NCI-H524 (cell line): ENCODE data around the gene AOAH.
"Not testable (repeated sequence)": the region's sequence is repeated elsewhere in the genome, so short reads cannot be mapped to it uniquely, and the experiment has no call there.

ENCODE experiments used
- DNase-seq, 2 experiments: peaks; one replicate each; lab custom pipeline; 2025; lab: John Stamatoyannopoulos, UW

Gene AOAH

DNA sequence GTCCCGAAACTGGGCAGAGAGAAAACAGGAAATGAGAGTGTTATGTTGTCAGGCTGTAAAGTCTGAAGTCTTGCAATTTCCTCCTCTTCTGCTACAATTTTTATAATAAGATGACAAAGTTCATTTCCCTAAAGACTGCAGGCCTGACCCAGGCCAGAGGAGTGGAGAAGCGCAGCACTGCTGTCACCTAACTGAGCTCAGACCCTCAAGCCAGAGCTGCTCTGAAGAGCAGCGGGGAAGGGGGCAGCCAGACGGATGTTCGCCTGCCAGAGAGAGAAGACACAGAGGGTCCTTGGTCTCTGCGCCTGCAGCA, 12.6 kb upstream of the AOAH start:
- DNase-seq = no peak

- DNase-seq = no peak
These were observed 12.0 kb upstream of the AOAH start for GRCh38 chr7:36736090-36736898.

DNA sequence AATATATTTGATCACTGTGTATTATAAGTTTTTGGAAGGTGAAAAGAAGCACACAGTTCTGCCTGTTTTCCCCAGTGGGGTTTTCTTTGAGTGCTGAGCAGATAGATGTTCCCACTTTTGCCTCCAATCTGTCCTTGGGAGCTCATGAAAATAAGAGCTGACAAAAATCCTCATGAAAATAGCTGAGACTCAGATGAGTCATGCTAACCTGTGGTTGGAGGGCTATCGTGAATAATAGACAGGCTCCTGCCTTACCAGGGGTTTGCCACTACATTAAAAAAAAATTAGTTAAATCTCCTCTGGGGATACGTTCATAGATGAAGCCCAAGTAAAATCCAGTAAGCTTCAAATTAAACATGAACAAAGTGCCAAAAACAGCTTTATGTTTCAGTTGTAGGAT, 10.9 kb upstream of the AOAH start:
- no peak for DNase-seq

DNA sequence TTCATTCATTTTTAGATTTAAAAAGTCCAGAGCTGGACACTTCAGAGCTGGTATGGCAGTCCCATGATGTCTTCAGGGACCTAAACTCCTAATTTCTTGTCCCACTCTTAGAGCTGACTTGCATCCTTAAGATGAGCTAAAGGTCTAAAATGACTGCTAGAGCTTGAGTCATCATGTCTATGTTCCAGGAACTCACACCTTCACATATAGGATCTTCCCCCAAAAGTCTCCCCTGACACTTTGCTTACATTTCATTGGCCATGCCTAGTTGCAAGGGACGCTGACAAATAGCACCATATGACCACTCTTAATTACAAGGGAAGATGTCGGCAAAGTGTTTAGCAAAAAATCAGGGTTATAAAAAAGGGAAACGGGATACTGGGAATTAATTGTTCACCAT, 10.4 kb upstream of the AOAH start:
- no peak for DNase-seq

DNA sequence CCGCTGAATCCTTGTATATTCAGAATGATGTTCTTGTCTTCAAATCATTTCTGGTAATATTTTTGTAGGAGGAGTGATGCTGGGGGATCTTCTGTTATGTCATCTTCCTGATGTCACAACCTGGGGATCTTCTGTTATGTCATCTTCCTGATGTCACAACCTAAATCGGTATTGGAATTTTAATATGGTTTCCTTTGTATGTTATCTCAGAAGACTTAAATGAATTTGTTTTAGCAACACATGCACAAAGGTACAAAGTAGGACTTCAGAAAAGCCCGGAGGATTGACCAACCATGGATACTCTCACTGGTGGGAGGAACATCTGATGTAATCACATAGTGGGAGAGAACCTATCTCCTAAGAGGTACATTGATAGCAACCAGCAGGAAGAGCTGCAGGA, 9.1 kb upstream of the AOAH start:
- no peak for DNase-seq

GRCh38 chr7:36732806-36733205, 8.5 kb upstream of the AOAH start:
- DNase-seq = no peak

- DNase-seq = no peak
These were observed 5.8 kb upstream of the AOAH start for GRCh38 chr7:36730046-36730445.

GRCh38 chr7:36728143-36728542, 3.8 kb upstream of the AOAH start:
- no peak for DNase-seq

DNA sequence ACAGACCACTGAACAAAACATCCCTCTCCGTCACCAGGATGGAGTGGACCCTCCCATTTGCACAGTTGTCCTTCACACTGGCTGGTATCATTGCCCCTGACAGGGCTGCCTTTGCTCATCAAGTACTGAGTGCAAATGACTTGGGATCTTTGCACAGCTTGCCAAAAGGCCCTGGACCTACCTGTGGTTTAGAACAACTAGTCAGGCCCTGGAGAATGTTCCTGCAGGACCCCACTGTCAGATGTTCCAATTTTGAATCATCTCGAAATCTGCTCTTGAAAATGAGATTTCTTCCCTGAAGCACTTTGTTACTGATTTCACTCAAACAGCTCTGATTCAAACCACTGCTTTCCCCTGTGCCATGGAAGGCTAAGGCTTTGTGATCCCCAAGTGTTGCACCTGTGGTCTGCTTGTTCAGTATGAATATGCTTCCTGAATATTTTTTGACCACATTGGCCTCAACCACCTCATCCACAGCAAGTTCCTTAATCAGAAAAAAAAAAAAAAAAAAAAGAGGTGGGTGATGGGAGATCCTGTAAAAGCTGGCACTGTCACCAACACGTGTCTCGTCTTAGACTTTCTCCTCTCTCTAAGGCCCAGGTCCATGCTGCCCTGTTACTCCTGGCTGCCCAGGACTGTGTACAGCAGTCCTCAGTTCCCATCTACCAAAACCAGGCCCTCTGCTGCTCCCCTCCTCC, 2.7 kb upstream of the AOAH start:
- DNase-seq = no peak

DNA sequence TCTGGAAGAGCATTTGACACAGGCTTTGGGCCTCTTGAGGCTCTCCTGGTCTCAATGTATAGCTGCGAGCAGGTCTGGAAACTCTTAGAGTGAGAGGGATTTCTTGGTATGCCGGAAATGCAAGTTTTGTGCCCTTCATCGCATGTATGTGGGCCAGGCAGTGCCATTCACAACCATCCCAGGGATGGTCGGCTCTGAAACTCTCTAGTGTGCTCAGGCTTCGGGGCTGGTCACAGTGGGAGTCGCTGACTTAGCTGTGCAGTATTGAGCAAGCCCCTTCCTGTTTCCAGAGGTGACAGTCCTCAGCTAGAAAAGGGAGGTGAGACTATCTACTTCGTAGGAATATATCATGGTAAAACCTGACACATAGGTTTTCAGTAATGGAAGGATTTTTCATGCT, 2.0 kb upstream of the AOAH start:
- no peak for DNase-seq

DNA sequence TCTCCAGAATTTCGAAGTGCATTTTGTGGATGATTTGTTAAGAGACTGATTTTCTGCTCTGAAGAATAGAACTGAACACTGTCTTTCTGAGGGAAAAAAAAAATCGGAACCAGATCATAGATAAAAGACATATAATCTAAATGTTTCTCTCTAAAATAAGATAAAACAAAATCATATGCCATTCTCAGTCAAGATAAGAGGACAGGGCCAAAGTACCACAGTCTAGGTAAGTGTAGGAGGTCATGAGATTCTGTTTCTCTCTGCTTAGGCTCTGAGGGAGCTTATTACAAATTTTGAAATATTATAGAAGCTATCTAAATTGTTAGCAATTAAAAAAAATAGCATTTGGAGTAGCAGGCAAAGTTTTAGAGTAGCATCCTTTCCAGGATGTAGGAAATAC, 702 bp upstream of the AOAH start:
- DNase-seq = no peak

DNA sequence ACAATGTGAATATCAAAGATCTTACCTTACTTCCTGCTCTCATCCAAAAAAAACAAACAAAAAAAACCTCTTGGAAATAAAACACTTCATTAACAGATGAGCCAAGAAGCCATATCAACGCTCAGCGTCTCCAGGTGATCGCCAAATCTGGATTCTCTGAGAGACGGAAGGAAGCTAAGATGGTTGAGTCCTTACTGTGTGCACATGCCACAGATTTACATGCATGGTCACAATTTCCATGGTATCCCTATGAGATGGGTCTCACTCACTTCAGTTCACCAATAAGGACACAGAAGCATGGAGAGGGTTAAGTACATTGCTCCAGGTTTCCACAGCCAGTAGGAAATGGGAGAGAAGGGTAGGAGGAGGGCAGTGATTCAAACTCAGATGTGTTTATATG, 1.0 kb downstream of the AOAH start:
- no peak for DNase-seq

DNA sequence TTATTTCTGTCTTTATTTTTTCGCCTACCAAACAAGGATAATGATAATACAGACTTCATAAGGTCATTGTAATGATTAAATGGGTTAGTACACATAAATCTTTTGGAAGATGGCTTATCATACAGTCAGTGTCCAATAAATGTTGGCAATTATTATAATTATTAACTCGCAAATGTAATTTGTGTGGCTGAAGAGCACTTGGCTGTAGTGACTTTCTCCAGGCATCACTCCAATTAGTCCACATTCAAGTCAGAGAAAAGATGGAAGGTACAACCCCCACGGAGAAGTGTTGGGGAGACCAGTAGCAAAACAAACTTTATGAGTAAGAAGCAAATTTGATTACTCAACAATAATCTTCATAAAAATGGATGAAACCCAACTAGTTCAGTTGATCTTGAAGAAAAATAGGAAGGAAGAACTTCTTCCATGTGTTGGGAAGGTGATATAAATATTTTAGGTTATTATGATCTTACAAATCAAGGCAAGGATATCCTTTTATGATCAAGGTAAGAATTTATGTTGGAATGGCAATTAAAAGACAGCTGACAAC, 5.1 kb downstream of the AOAH start:
- DNase-seq = no peak

DNA sequence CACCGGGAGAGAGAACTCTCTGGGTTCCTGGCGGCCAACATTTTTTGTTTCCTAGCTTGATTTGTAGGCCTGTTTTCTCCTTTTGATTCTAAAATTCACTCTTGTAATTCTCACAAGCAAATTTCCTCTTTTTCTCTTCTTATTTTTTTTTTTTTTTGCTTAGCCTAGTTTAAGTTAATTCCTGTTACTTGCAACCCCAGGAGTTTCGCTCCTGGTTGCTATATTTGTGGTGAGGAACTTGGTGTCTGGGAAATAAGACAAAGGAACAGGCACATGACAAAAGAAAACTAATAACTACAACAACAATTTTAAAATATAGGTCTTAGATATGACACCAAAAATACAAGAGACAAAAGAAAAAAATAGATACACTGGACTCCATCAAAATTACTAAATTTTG, 6.7 kb downstream of the AOAH start:
- DNase-seq = no peak

DNA sequence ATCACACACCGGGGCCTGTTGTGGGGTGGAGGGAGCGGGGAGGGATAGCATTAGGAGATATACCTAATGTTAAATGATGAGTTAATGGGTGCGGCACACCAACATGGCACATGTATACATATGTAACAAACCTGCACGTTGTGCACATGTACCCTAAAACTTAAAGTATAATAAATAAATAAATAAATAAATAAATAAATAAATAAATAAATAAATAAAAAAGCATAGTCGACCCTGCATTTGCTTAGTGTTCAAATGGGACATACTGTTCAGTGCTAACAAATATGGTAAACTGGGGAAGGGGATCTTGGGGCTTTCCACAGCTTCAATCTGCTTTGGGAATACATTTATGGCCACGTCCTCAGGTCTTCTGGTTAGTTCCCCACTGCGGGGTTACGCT, 7.5 kb downstream of the AOAH start:
- DNase-seq = not testable (repeated sequence)

- DNase-seq = no peak
These were observed 12.3 kb downstream of the AOAH start for GRCh38 chr7:36712015-36712414.

DNA sequence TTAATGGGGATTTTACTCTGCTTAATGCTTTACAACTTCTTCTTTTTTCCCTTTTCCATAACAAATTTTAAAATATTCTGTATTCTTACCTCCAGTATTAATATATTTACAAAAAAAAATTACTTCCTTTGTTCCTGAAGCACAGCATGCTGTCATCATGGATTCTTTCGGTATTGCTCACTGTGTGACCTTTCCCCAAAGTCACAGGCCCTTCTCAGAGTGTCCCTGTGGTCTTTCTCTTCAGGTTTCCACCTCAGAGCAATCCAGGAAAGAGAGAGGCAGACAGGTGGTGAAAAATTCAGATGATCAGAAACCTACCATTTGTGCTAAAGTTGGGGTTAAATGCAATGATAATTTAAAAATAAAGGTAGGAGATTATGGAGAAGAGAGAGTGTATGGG, 13.0 kb downstream of the AOAH start:
- no peak for DNase-seq

- DNase-seq = no peak
These were observed 14.0 kb downstream of the AOAH start for GRCh38 chr7:36710186-36710791.

DNA sequence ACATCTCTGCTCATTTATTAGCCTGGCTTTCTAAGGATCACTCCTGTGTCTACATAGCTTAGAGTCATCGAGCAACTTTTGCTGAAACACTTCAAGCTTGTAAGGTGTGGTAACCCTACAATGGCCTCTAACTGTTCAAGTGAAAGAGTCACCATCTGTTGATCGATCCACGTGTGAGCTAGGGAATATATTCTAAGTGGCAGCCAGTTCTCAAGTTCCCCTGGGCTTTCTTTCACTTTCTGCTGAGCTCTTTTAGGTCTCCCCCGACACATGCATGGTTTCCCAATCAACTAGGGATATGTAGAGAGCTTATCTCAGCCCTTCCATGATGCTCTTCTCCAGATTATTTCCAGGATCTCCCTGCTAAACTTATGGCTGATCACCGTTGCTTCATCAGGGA, 15.5 kb downstream of the AOAH start:
- DNase-seq = peak; percentile 59 to 78

DNA sequence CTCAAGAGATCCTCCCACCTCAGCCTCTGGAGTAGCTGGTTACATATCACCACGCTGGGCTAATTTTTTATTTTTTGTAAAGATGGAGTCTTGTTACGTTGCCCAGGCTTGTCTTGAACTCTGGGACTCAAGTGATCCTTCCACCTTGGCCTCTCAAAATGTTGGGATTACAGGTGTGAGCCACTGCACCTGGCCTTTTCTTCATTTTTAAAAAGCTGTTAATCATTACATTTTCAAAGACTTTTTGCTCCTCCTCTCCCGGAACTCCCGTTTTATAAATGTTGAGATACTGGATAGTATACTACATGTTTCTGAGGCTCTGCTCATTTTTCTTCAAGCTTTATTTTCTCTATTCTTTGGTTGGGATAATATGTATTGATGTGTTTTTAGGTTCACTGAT, 16.4 kb downstream of the AOAH start:
- no peak for DNase-seq

DNA sequence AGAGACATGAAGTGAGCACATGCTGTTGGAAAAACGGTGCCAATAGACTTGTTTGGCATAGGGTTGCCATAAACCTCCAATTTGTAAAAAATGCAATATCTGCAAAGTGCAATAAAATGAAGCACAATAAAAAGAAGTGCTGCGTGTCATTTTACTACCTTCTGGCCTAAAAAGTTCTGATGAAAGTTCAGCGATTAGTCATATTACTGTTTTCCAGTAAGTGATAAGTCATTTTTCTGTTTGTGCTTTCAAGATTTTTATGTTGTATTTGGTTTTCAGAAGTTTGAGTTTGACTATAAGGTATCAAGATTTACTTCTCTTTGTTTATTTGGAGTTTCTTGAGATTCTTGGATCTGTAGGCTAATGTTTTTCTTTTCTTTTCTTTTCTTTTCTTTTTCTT, 16.8 kb downstream of the AOAH start:
- DNase-seq = no peak

DNA sequence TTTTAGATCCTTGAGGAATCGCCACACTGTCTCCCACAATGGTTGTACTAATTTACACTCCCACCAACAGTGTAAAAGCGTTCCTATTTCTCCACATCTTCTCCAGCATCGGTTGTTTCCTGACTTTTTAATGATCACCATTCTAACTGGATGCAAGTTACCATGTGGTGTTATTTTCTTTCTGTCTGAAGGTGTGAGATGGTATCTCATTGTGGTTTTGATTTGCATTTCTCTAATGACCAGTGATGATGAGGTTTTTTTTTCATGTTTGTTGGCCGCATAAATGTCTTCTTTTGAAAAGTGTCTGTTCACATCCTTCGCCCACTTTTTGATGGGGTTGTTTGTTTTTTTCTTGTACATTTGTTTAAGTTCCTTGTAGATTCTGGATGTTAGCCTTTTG, 20.4 kb downstream of the AOAH start:
- DNase-seq = not testable (repeated sequence)

- DNase-seq = no peak
These were observed 31.8 kb downstream of the AOAH start for GRCh38 chr7:36692456-36692855.
